Astrocyte of the spinal cord (primary cell): ENCODE data around the gene DCAKD.

Experiments
- DNase-seq: peaks from one replicate; pipeline ENCODE4 v3.0.0; 2011; ENCODE audit warnings: low read depth, low spot score
- H3K4me3 ChIP-seq: 2 replicates; pipeline ENCODE4 v1.5.1; 2011; ENCODE audit warnings: low read depth, mild to moderate bottlenecking, low read length, moderate library complexity
- in situ Hi-C: cut with HindIII; loops from 2 replicates; pipeline ENCODE4 v1.10.0; 2017; ENCODE audit warnings: low sequenced_read_pairs
- TF ChIP-seq, protein P1 (sequence below): IDR thresholded peaks from 2 replicates; pipeline ENCODE4 v1.5.1; 2012; ENCODE audit warnings: low read depth, mild to moderate bottlenecking, low read length, inconsistent platforms

Gene DCAKD

DNA sequence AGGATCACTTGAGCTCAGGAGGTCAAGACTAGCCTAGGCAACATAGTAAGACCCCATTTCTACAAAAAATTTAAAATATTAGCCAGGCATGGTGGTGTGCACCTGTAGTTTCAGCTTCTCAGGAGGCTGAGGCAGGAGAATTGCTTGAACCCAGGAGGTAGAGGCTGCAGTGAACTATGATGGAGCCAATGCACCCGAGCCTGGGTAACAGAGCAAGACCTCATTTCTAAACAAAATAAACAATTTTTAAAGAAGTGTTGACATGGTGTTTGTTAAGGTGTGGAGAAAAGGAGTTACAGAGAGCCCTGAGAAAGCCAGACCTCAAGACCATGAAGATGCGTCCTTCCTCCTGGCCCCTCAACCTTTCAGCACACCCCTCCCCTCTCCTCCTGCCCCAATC is 45.7 kb downstream of the DCAKD start:
- no peak overlapping the region for H3K4me3 ChIP-seq

GRCh38 chr17:45004388-45004787 is 47.0 kb downstream of the DCAKD start:
- TF ChIP-seq, protein P1, sequence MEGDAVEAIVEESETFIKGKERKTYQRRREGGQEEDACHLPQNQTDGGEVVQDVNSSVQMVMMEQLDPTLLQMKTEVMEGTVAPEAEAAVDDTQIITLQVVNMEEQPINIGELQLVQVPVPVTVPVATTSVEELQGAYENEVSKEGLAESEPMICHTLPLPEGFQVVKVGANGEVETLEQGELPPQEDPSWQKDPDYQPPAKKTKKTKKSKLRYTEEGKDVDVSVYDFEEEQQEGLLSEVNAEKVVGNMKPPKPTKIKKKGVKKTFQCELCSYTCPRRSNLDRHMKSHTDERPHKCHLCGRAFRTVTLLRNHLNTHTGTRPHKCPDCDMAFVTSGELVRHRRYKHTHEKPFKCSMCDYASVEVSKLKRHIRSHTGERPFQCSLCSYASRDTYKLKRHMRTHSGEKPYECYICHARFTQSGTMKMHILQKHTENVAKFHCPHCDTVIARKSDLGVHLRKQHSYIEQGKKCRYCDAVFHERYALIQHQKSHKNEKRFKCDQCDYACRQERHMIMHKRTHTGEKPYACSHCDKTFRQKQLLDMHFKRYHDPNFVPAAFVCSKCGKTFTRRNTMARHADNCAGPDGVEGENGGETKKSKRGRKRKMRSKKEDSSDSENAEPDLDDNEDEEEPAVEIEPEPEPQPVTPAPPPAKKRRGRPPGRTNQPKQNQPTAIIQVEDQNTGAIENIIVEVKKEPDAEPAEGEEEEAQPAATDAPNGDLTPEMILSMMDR = no peak
- DNase-seq = no peak

More for the DNA sequence above, 45.7 kb downstream of the DCAKD start:
- TF ChIP-seq, protein P1 = no peak
- in situ Hi-C loops = no loop called here
- DNase-seq = no peak

GRCh38 chr17:45003877-45004276 is 47.6 kb downstream of the DCAKD start:
- TF ChIP-seq, protein P1 = no peak
- no peak for DNase-seq
- no peak overlapping the region for H3K4me3 ChIP-seq
- in situ Hi-C loops = no loop called here

More at GRCh38 chr17:45004388-45004787, 47.0 kb downstream of the DCAKD start:
- in situ Hi-C loops = no loop called here
- no peak overlapping the region for H3K4me3 ChIP-seq

DNA sequence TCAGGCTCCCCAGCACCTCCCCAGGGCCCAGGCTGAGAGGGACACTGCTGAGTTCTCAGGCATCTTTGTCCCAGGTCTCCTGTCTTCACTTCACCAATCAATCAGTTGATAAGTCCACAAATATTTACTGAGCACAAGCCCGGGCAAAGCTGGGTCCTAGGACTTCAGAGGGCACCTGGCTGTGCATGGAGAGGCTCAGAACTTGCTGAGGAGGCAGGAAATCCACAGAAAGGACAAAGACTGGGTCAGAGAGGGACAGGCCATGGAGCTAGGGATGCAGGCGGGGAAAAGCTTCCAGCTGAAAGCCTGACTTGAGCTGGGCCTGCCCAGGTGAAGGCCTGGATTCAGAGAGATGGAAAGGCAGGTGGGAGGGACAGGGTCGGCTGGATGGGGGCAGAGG is 50.1 kb downstream of the DCAKD start:
- TF ChIP-seq, protein P1 = no peak
- in situ Hi-C loops = no loop called here
- no peak for DNase-seq
- H3K4me3 ChIP-seq = no peak overlapping the region

- DNase-seq = no peak
- in situ Hi-C loops = no loop called here
- TF ChIP-seq, protein P1 = no peak
- H3K4me3 ChIP-seq = no peak overlapping the region
These were observed 52.0 kb downstream of the DCAKD start for GRCh38 chr17:44999433-44999832.

- TF ChIP-seq, protein P1 = no peak
- no peak for DNase-seq
- in situ Hi-C loops = no loop called here
- H3K4me3 ChIP-seq = no peak overlapping the region
These were observed 52.8 kb downstream of the DCAKD start for GRCh38 chr17:44998646-44999045.
